GM12878 (cell line): ENCODE results near the gene KCNK7. TPM values are rescaled to one million over a fixed set of nuclear protein-coding genes. Genes with fewer than 3 reads are reported as not detected.
A peak's percentile ranks its signal among the peaks of the same experiment; 100 is the strongest.

Experiments
- ATF3 ChIP-seq: IDR thresholded peaks from 2 replicates; pipeline ENCODE4 v1.6.1; 2011; ENCODE audit warnings: low read depth, mild to moderate bottlenecking, low read length, moderate library complexity, borderline replicate concordance; ENCODE audit errors: extremely low read depth
- ATF7 ChIP-seq: fragments of 450-650 bp; IDR thresholded peaks from 2 replicates; pipeline ENCODE4 v1.6.1; 2016; ENCODE audit warnings: low read depth, mild to moderate bottlenecking
- CBFB ChIP-seq: IDR thresholded peaks from 2 replicates; pipeline ENCODE4 v1.6.1; 2016; ENCODE audit warnings: antibody characterized with exemption, low read depth
- CHD2 ChIP-seq: IDR thresholded peaks from 2 replicates; pipeline ENCODE4 v1.6.1; 2011; ENCODE audit warnings: low read depth, low read length, improper control_type of control experiment, borderline replicate concordance
- CREB1 ChIP-seq: IDR thresholded peaks from 2 replicates; pipeline ENCODE4 v1.6.1; 2012; ENCODE audit warnings: low read depth, mild to moderate bottlenecking, inconsistent platforms
- EED ChIP-seq: sonication (generic); IDR thresholded peaks from 2 replicates; pipeline ENCODE4 v1.6.1; 2016; ENCODE audit warnings: antibody characterized with exemption, low read depth
- EGR1 ChIP-seq, 2 experiments: IDR thresholded peaks; 1 replicate in 1 of 2; 2 replicates in 1 of 2; pipeline ENCODE4 v1.6.1; 2011 to 2012; ENCODE audit warnings: low read depth in 2 of 2, low read length in 2 of 2, borderline replicate concordance in 1 of 2, mild to moderate bottlenecking in 1 of 2, moderate library complexity in 1 of 2
- EP300 ChIP-seq, 2 experiments: fragments of 150-350 bp in 1 of 2; IDR thresholded peaks; 2 replicates each; pipeline ENCODE4 v1.6.1; 2011 to 2012; ENCODE audit warnings: low read depth in 2 of 2, low read length in 2 of 2, borderline replicate concordance in 1 of 2, improper control_type of control experiment in 1 of 2, inconsistent platforms in 1 of 2; ENCODE audit not compliant: control insufficient read depth in 1 of 2
- ESRRA ChIP-seq: IDR thresholded peaks from 2 replicates; pipeline ENCODE4 v1.6.1; 2012; ENCODE audit warnings: mild to moderate bottlenecking, low read length, improper control_type of control experiment
- JUND ChIP-seq: IDR thresholded peaks from 2 replicates; pipeline ENCODE4 v1.6.1; 2012; ENCODE audit warnings: low read depth, mild to moderate bottlenecking, low read length, improper control_type of control experiment, moderate library complexity
- MEF2B ChIP-seq: fragments of 450-650 bp; IDR thresholded peaks from 2 replicates; pipeline ENCODE4 v1.6.1; 2018; ENCODE audit warnings: mild to moderate bottlenecking, moderate library complexity; ENCODE audit not compliant: partially characterized antibody, poor library complexity, severe bottlenecking
- MLLT1 ChIP-seq: fragments of 450-650 bp; IDR thresholded peaks from 2 replicates; pipeline ENCODE4 v1.6.1; 2016; ENCODE audit warnings: mild to moderate bottlenecking
- MXI1 ChIP-seq: fragments of 150-350 bp; IDR thresholded peaks from 2 replicates; pipeline ENCODE4 v1.6.1; 2011; ENCODE audit warnings: low read depth, mild to moderate bottlenecking, inconsistent platforms, low read length, improper control_type of control experiment
- MYC ChIP-seq: IDR thresholded peaks from 2 replicates; pipeline ENCODE4 v1.6.1; 2011; ENCODE audit warnings: mild to moderate bottlenecking, low read length, moderate library complexity, inconsistent platforms; ENCODE audit not compliant: insufficient read depth, insufficient replicate concordance, insufficient read length, severe bottlenecking
- NFXL1 ChIP-seq: fragments of 450-650 bp; IDR thresholded peaks from 2 replicates; pipeline ENCODE4 v1.6.1; 2017; ENCODE audit warnings: antibody characterized with exemption, mild to moderate bottlenecking, borderline replicate concordance
- NFYA ChIP-seq: IDR thresholded peaks from 2 replicates; pipeline ENCODE4 v1.6.1; 2011; ENCODE audit warnings: low read depth, mild to moderate bottlenecking, low read length, improper control_type of control experiment, borderline replicate concordance
- NR2C1 ChIP-seq: fragments of 450-650 bp; IDR thresholded peaks from 2 replicates; pipeline ENCODE4 v1.6.1; 2017; ENCODE audit warnings: antibody characterized with exemption, mild to moderate bottlenecking, moderate library complexity
- PAX8 ChIP-seq: fragments of 450-650 bp; IDR thresholded peaks from 2 replicates; pipeline ENCODE4 v1.6.1; 2017; ENCODE audit warnings: mild to moderate bottlenecking, moderate library complexity
- PML ChIP-seq: IDR thresholded peaks from 2 replicates; pipeline ENCODE4 v1.6.1; 2012; ENCODE audit warnings: low read length, inconsistent platforms
- RELB ChIP-seq: fragments of 450-650 bp; IDR thresholded peaks from 2 replicates; pipeline ENCODE4 v1.6.1; 2017; ENCODE audit warnings: low read depth, mild to moderate bottlenecking, moderate library complexity
- SIX5 ChIP-seq: IDR thresholded peaks from 2 replicates; pipeline ENCODE4 v1.6.1; 2011; ENCODE audit warnings: mild to moderate bottlenecking, low read depth, low read length, moderate library complexity; ENCODE audit not compliant: severe bottlenecking
- SMAD1 ChIP-seq: fragments of 450-650 bp; IDR thresholded peaks from 2 replicates; pipeline ENCODE4 v1.6.1; 2018; ENCODE audit warnings: mild to moderate bottlenecking, low read depth; ENCODE audit not compliant: partially characterized antibody
- SP1 ChIP-seq: IDR thresholded peaks from one replicate; pipeline ENCODE4 v1.6.1; 2011; ENCODE audit warnings: low read depth, low read length
- TAF1 ChIP-seq: IDR thresholded peaks from 2 replicates; pipeline ENCODE4 v1.6.1; 2011; ENCODE audit warnings: mild to moderate bottlenecking, low read depth, low read length, borderline replicate concordance
- TBL1XR1 ChIP-seq: IDR thresholded peaks from 2 replicates; pipeline ENCODE4 v1.6.1; 2012; ENCODE audit warnings: low read depth, low read length, improper control_type of control experiment
- ZNF207 ChIP-seq: fragments of 450-650 bp; IDR thresholded peaks from 2 replicates; pipeline ENCODE4 v1.6.1; 2014; ENCODE audit warnings: antibody characterized with exemption, mild to moderate bottlenecking, borderline replicate concordance
- ZNF274 ChIP-seq: IDR thresholded peaks from one replicate; pipeline ENCODE4 v1.8.0; 2011; ENCODE audit not compliant: insufficient read length, insufficient read depth
- polyA plus RNA-seq, 11 experiments: library from polyadenylated mRNA; depleted of rRNA in 4 of 11; unstranded in 6 of 11; stranded (reverse) in 5 of 11; fragments of >200 nt; fragmentation: Nextera tagmentation in 4 of 11; fragmentation: Illumina TruSeq in 1 of 11; extraction: Ambion mirVana in 4 of 11; extraction: Trizol in 1 of 11; gene quantifications; 1 replicate in 1 of 11; 2 replicates in 10 of 11; pipeline versions ENCODE4 v1.2.1 to v1.2.3, GENCODE V29; 2011 to 2016; ENCODE audit warnings: inconsistent platforms in 2 of 11, missing spikeins in 2 of 11, low read depth in 1 of 11
- total RNA-seq, 4 experiments: library from RNA; depleted of rRNA in 3 of 4; stranded (reverse); fragments of >200 nt in 3 of 4; fragmentation: Illumina TruSeq in 1 of 4; extraction: Trizol in 1 of 4; gene quantifications; 2 replicates each; pipeline versions ENCODE4 v1.2.1 to v1.2.3, GENCODE V29; 2013 to 2021

The KCNK7 gene
- total and polyA plus RNA-seq, 10 of the 15 experiments (the other 5 are each of a cell fraction or from before 2014, with no cell fraction given), result 0.11 to 0.54 (median 0.23) TPM; not detected in 7

- TF ChIP-seq ATF3 (peak; percentile 81; the same call in 1 of the 2 replicates), RELB (peak; percentile 99), ATF7 (peak; percentile 84), NFYA (no peak), MYC (peak; percentile 30), PML (no peak), ZNF207 (0 out of 2 replicates have a peak, but pooled peaks have one; percentile 44), CREB1 (no peak), MEF2B (peak; percentile 95), NR2C1 (peak; percentile 79), EED (peak; percentile 66; the same call in 1 of the 2 replicates), CHD2 (peak; percentile 69; the same call in 1 of the 2 replicates), CBFB (0 out of 2 replicates have a peak, but pooled peaks have one; percentile 57), TBL1XR1 (peak; percentile 89; the same call in 1 of the 2 replicates), JUND (peak; percentile 28), MLLT1 (0 out of 2 replicates have a peak, but pooled peaks have one; percentile 14), SP1 (peak; percentile 96), PAX8 (no peak), MXI1 (peak; percentile 94), SIX5 (peak; percentile 77), EGR1 (IDR thresholded peaks at IDR 0.05; ENCODE audit: borderline replicate concordance in 1 of 2, low read depth in 2 of 2, low read length in 2 of 2) (peak in 1 of 2 experiments; percentile 18; a peak in 2 of 3 replicates), ESRRA (no peak), NFXL1 (no peak), SMAD1 (peak; percentile 6), EP300 (IDR thresholded peaks at IDR 0.05; ENCODE audit: borderline replicate concordance in 1 of 2, control insufficient read depth in 1 of 2, low read depth in 2 of 2, low read length in 2 of 2) (peak in 1 of 2 experiments; percentile 22; a peak in 2 of 4 replicates), TAF1 (peak; percentile 81), ZNF274 (no peak)
These were observed 25.4 kb downstream of the KCNK7 start, which contains the start of gene ZNRD2 (continued) for GRCh38 chr11:65569973-65570918.
